ENCODE data around the gene DLEC1. TPM values are rescaled to one million over a fixed set of nuclear protein-coding genes. Genes with fewer than 3 reads are reported as not detected.

The DLEC1 gene
- total and polyA plus RNA-seq, 2 experiments from 2014 or later = 0.31 to 0.66 TPM

GRCh38 chr3:38111201-38111600 lies 72.2 kb downstream of the DLEC1 start:
- H3K4me3 Mint-ChIP-seq = no peak overlapping the region
- TF ChIP-seq POLR2AphosphoS5 (IDR thresholded peaks at IDR 0.05; ENCODE audit: low read depth) = no peak
- no peak for TF ChIP-seq ZNF331 (CRISPR knock-in tag; IDR thresholded peaks at IDR 0.05; ENCODE audit: low read depth)
- TF ChIP-seq JUNB (IDR thresholded peaks at IDR 0.05; ENCODE audit: unreplicated experiment) = no peak
- TF ChIP-seq REST (IDR thresholded peaks at IDR 0.05; ENCODE audit: unreplicated experiment) = no peak
- no peak for TF ChIP-seq CREB1 (CRISPR knock-in tag; IDR thresholded peaks at IDR 0.05; ENCODE audit: low read depth)
- no peak for TF ChIP-seq ZNF462 (CRISPR knock-in tag; IDR thresholded peaks at IDR 0.05)
- no peak for TF ChIP-seq STAT1 (IDR thresholded peaks at IDR 0.05; ENCODE audit: unreplicated experiment)
- TF ChIP-seq NANOG (IDR thresholded peaks at IDR 0.05; ENCODE audit: borderline replicate concordance) = no peak
- TF ChIP-seq EZH2phosphoT487 (IDR thresholded peaks at IDR 0.05; ENCODE audit: unreplicated experiment) = no peak
- TF ChIP-seq ETS1 (IDR thresholded peaks at IDR 0.05) = no peak
- no peak for TF ChIP-seq EZH2 (IDR thresholded peaks at IDR 0.05; ENCODE audit: low read depth, unreplicated experiment)
- TF ChIP-seq CTCF (conservative IDR thresholded peaks at IDR 0.05; ENCODE audit: low read depth in 2 of 2) = no peak
- no peak for TF ChIP-seq ZNF114 (CRISPR knock-in tag; IDR thresholded peaks at IDR 0.05)

More at GRCh38 chr3:38111201-38111600, 72.2 kb downstream of the DLEC1 start:
- no peak overlapping the region for H3K27ac ChIP-seq (ENCODE audit: low read depth)
- Mint-ChIP-seq H3K9me3 (no peaks in the 10 kb centered on the region), H3K27me3 (ENCODE audit: insufficient read depth, low read depth, poor library complexity) (peaks cover 16% of the 10 kb centered on the region), H3K36me3 (ENCODE audit: low read depth) (no peaks in the 10 kb centered on the region), H3K27ac (no peak overlapping the region), H3K4me1 (no peaks in the 10 kb centered on the region)
- no peaks in the 10 kb centered on the region for H3K79me2 ChIP-seq (replicated peaks; ENCODE audit: insufficient read depth)
- ATAC-seq (no peak), DNase-seq (ENCODE audit: low spot score) (no peak)
- no peak overlapping the region for H2AFZ ChIP-seq
- H3K27me3 ChIP-seq (ENCODE audit: insufficient read depth) = no peaks in the 10 kb centered on the region
- no peak overlapping the region for H3K4me2 ChIP-seq
- H3K9me2 ChIP-seq (ENCODE audit: insufficient read depth) = no peaks in the 10 kb centered on the region
- H3K4me1 ChIP-seq (ENCODE audit: insufficient read depth) = no peaks in the 10 kb centered on the region
- H3K36me3 ChIP-seq (ENCODE audit: insufficient read depth) = no peaks in the 10 kb centered on the region
- no peaks in the 10 kb centered on the region; the same call in 1 of the 2 replicates for H4K20me1 ChIP-seq (replicated peaks; ENCODE audit: insufficient read depth)
- H3K4me3 ChIP-seq = no peak overlapping the region
- H3F3A ChIP-seq (replicated peaks; ENCODE audit: low read depth) = no peaks in the 10 kb centered on the region

All from GM23338 (cell line).